Erythroblast (primary cell): Measurements from ENCODE around the gene RPL27A.
A peak's percentile ranks its signal among the peaks of the same experiment; 100 is the strongest.
"Not testable (repeated sequence)": the region's sequence is repeated elsewhere in the genome, so short reads cannot be mapped to it uniquely, and the experiment has no call there.

Source experiments
- DNase-seq, 2 experiments: peaks; one replicate each; lab custom pipeline; 2025; lab: John Stamatoyannopoulos, UW
- GATA1 ChIP-seq: IDR thresholded peaks from 2 replicates; pipeline ENCODE4 v1.6.1; 2011; ENCODE audit warnings: low read depth, mild to moderate bottlenecking, control low read depth, low read length, moderate library complexity
- POLR2A ChIP-seq: IDR thresholded peaks from 2 replicates; pipeline ENCODE4 v1.6.1; 2011; ENCODE audit warnings: mild to moderate bottlenecking, low read length

RPL27A gene

DNA sequence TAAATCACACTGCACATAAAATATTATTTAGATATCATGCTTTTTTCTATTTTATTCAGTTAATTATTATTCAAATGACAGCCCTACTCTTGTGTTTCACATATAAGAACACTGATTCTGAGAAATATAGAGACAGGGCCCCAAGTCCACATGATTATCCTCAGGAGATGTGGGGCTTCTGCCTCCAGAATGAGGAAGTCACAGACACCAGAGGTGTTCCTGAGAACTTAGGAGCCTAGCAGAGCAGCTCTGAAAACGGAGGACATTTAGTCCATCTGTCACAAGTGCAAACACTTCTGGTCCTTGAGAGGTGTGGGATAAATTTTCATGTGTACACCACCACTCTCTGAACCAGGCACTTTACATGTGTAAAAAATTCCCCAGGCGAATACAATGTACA lies 26.3 kb upstream of the RPL27A start:
- no peak for DNase-seq
- TF ChIP-seq GATA1 = no peak
- TF ChIP-seq POLR2A = no peak

DNA sequence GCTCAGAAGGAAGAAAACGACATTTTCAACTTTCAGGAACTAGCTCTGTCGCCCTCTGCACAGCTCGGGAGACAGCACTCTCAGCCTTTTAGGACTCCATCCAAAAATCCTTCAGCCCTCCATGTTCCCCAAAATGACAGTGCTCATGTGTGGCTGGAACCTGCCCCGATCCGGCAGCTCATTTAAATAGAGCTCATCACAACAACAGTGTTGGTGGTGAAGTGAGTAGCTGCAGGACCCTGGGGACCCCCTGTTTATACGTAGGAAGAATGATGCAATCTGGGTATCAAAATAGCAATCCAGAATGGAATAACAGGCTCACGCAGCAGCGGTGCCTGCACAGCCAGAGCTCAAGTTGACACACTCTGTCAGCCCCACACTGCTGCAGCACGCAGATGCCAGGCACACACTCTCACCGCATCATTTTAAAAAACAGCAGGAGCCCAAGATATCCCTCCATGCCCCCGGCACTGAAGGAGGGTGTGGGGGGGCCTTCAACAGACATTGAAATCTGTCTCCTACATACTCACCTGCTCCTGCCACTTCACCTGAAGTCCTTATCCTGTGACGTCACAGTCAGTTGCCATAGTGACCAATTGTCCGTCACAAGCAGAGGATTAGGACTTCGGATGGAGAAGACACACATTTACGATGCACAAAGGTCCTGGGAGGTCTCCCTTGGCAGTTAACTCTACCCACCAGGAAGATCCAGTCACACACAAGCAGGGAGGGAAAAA lies 24.1 kb upstream of the RPL27A start:
- DNase-seq = no peak
- TF ChIP-seq GATA1 (no peak), POLR2A (no peak)

DNA sequence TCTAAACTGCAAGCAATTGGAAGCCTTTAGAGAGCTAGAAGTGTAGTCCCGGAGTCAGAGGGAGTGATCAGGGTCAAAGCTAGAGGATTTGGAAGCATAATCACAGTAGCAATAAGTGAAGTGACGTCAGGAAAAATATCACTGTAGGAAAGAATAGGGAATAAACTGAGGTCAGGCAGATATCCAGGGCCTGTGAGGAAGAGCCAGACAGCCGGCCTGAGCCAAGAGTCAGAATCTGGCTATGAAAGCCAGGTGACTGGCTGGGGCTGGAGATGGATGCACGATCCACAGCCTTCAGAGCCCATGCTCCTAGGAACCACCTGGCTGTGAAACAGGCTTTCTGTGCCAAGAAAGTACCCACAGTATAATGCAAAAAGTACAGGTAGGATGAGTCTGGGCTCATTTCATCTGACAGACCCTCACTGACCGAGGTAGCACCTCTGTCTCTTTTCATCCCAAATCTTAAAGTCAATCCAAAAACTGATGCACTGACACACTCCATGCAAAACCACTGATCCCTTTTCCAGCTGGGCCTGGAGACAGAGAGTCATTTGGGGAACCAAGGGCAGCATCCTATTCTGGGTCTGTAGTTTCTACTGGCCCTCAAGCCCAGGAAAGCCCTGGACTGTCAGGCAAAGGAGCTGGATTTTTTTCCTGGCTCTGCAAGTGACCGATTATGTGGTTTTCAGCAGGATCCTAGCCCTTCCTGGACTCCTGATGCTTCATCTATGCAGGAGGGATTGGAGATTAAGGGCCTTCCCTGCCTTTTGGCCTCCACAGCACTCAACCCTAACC lies 21.4 kb upstream of the RPL27A start:
- TF ChIP-seq GATA1 (no peak), POLR2A (no peak)
- DNase-seq = no peak

DNA sequence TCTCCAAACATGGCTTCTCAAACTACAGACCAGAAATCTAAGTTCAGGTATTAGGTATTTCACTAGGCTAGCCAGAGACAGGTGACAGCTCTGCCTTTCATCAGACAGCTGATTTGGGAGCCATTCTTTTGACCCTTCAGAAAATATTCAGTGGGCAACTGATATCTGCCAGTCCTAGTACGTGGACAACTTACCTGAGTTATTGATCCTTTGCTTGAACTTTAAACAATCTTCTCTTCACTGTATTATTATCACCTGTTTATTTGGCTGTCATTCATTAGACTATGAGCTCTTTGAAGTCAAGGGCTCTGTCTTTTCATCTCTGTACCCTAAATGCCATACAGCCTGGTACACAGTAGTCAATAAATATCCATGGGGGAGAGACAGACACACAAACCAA lies 17.4 kb upstream of the RPL27A start:
- TF ChIP-seq GATA1 = no peak
- no peak for TF ChIP-seq POLR2A
- DNase-seq = no peak

DNA sequence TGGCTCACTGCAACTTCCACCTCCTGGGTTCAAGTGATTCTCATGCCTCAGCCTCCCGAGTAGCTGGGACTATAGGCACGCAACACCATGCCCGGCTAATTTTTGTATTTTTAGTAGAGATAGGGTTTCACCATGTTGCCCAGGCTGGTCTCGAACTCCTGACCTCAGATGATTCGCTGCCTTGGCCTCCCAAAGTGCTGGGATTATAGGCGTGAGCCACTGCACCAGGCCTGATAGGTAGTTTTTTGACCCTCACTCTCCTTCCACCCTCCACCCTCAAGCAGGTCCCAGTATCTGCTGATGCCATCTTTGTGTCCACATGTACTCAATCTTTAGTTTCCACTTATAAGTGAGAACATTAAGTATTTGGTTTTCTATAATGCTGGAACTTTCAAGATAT lies 12.5 kb upstream of the RPL27A start:
- not testable (repeated sequence) for DNase-seq

DNA sequence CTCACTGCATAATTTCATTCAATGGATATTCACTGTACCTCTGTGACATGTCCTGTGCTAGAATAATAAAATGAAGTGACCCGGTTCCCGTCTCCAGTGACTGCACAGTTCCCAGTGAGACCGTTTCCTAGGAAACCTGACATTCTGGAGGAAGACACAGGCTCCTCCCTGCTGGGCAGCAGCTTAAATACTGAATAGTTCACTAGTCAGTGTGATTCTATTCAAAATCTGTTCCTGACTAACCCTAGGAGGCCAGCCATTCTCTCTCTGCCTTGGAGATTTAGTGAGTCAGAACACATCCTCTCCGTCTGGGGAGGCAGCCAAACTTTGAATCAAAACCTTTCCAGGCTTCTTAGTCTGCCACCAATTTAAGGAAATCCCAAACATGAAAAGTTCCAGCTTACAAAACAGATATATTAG lies 11.4 kb upstream of the RPL27A start:
- DNase-seq = no peak
- no peak for TF ChIP-seq POLR2A
- TF ChIP-seq GATA1 = no peak

DNA sequence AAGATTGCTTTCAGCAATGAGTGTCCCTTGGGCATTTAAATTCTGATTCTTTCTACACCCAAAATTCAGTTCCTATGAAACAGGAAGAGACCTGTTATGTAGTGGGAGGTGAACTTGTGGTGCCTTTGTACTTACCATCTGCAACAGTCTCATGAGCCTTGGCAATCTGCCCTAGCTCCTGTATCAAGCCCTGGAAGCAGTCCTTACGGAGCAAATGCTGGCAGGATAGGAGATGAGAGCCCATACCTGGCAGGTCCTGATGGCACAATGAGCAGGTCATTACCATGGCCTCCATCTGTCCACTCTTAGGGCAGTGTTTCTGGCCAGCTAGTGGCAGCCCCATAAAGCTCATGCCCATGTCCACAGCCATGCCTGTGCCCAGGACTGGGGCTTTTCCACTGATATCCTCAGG lies 10.9 kb upstream of the RPL27A start:
- no peak for DNase-seq
- TF ChIP-seq GATA1 = no peak
- TF ChIP-seq POLR2A = no peak

DNA sequence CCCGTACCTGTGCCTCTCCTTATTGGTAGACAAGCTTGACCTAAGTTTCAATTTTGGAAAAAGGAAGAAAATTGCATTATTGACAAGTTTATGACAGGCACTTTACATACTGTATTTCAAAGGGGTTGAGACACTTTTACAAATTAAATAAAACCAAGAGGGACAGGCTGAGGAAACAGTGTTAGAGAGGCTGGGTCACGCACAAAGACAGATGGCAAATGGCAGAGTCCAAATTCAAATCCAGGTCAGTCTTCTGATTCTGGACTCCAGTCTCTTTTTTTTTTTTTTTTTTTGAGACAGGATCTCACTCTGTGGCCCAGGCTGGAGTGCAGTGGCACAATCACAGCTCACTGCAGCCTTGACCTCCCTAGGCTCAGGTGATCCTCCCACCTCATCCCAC lies 10.2 kb upstream of the RPL27A start:
- no peak for DNase-seq
- TF ChIP-seq POLR2A (no peak), GATA1 (no peak)

DNA sequence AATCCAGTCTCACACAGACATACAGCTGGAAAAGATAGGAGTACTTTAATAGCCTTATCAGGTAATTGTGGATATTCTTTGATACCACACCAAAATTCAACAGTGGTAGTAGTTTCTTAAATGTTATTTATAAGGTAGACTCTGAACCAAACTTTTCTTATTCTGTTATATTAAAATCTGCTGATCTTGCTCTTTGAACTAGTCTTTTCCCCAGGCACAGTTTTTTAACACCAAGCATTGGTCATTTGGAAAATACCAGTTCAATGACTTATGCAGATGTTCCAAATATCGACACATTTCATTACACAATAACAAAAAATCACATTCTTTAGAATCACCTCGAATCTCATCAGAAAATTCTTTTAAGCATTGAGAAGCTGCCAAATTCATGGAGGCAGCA lies 7.7 kb upstream of the RPL27A start:
- DNase-seq = no peak

DNA sequence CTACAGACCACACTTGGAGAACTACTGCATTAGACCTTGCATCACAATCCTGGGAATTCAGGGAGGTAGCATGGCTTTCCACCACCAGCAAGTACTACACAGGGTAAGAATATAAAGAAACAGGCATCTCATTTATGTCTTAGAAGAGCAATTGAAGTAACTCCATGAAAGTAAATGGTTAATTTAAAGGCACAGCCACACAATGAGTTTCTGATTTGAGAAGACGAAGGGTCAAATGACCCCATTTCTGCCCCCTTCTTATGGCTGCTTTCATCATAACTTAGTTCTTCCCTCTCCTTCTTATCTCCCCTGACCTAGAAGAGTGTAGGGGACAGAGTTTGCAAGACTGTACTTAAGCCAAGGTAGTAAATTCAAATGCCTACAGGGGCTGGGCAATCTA lies 6.1 kb upstream of the RPL27A start:
- no peak for DNase-seq
- TF ChIP-seq POLR2A (no peak), GATA1 (no peak)

More for the DNA sequence above, 7.7 kb upstream of the RPL27A start:
- no peak for TF ChIP-seq POLR2A
- no peak for TF ChIP-seq GATA1

DNA sequence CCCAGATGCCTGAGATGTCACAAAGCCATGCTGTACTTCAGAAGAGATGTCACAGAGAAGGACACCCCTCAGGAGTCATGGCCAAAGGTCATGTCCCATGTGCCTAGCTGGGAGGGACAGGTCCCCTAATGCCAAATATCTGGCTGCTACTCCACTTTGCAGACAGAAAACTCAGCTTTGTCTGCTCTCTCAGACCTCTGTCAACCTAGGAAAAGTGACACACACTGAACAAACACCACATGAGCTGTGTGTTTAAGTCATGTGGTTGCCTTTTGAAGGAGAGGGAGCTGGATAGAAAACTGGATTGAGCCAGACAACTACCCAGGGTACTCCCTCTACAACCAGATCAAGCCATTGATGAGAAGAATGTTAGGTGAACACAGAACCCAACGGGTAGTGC lies 3.6 kb upstream of the RPL27A start:
- DNase-seq = no peak
- no peak for TF ChIP-seq POLR2A
- TF ChIP-seq GATA1 = no peak

DNA sequence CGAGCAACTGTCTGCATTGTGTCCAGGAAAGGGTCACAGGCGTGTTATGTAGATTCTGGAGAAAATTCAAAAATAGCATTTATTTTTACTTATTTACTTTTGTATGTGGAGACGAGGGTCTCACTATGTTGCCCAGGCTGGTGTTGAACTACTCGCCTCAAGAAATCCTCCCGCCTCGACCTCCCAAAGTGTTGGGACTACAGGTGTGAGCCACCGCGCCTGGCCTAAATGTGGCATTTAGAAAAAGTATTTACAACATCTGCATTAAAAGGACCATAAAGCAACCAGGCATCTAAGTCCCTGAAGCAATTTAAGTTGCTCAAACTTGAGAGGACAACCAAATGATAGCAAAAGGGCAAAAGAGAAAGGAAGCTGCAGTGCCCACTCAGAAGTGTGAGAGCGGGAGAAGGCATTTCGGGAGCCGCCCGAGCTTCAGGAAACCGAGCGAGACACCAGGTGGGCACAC lies 722 bp upstream of the RPL27A start:
- no peak for DNase-seq

DNA sequence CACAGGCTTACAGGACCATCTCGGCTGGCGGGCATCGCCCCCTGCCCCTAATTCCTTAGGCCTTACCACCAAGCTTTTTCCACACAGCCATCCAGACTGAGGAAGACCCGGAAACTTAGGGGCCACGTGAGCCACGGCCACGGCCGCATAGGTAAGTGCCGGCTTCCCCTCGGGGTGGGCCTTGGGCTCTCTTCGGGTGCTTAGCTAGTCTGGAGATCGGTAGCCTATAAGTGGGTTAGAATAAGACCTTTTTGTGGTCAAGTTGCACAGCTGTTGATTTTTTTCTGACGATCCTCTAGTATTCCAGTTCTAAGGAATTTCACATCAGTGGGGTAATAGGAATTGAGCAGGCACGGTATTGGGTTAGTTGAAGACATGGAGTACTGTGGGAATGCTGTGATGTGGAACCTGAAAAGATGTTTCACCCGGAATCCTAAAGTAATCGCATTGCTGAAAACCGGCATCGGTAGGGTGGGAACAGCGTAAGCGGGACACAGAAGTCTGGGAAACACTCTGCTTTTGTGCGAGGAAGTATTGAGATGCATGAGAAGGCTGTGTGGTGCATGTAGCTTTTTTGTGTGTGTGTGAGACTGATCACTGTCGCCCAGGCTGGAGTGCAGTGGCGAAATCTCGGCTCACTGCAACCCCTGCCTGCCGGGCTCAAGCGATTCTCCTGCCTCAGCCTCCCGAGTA lies 669 bp downstream of the RPL27A start:
- peak; percentile 59 to 73 for DNase-seq
- no peak for TF ChIP-seq GATA1
- TF ChIP-seq POLR2A = no peak

More for the DNA sequence above, 722 bp upstream of the RPL27A start:
- TF ChIP-seq GATA1 (no peak), POLR2A (no peak)

DNA sequence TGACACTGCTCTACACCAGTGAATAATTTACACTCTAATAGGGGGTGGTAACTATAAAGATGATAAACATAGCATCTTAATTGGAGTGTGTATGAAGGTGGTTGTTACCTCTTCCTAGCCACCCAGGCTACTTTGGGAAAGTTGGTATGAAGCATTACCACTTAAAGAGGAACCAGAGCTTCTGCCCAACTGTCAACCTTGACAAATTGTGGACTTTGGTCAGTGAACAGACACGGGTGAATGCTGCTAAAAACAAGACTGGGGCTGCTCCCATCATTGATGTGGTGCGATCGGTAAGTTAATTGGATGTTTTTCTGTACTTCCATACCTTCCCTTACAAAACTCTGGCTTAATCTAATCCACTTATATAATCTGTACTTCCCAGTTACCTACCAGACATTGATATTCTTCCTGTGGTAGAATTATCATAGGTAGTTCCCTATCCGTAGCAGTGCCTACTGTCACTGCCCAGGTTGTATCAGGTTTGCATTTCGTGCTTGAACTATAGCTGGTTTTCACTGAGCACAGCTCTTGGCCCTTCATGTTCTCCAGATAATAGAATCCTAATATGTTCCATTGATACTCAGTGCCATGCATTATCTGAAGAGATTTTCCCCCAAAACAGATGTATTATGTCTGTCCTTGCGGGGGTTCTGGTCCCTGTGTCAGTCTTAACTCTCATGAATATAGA lies 2.2 kb downstream of the RPL27A start:
- no peak for DNase-seq
- TF ChIP-seq POLR2A (no peak), GATA1 (no peak)

DNA sequence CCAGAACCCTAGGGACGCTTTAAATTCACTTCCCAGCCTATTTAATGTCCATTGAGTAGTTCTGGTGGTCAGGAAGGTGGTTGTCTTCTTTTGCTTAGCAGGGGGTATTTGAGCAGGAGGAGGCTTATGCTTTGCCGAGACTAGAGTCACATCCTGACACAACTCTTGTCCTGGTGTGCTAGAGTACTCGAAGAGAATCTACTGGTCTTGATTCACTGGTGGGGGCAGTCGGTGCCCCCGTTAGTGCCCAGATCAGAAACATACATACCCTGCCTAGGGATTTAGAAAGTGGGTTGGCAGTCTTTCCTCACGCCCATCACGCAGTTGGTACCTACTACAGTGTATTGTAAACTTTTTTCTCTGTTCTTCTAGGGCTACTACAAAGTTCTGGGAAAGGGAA lies 2.7 kb downstream of the RPL27A start:
- DNase-seq = no peak
- TF ChIP-seq GATA1 (no peak), POLR2A (no peak)
